Kasumi-1 (cell line): ENCODE results near the gene RAI14.
A peak's percentile ranks its signal among the peaks of the same experiment; 100 is the strongest.
"Not testable (repeated sequence)": the region's sequence is repeated elsewhere in the genome, so short reads cannot be mapped to it uniquely, and the experiment has no call there.

Experiments used
- DNase-seq, 2 experiments: peaks; one replicate each; lab custom pipeline; 2025; lab: John Stamatoyannopoulos, UW

RAI14 gene

DNA sequence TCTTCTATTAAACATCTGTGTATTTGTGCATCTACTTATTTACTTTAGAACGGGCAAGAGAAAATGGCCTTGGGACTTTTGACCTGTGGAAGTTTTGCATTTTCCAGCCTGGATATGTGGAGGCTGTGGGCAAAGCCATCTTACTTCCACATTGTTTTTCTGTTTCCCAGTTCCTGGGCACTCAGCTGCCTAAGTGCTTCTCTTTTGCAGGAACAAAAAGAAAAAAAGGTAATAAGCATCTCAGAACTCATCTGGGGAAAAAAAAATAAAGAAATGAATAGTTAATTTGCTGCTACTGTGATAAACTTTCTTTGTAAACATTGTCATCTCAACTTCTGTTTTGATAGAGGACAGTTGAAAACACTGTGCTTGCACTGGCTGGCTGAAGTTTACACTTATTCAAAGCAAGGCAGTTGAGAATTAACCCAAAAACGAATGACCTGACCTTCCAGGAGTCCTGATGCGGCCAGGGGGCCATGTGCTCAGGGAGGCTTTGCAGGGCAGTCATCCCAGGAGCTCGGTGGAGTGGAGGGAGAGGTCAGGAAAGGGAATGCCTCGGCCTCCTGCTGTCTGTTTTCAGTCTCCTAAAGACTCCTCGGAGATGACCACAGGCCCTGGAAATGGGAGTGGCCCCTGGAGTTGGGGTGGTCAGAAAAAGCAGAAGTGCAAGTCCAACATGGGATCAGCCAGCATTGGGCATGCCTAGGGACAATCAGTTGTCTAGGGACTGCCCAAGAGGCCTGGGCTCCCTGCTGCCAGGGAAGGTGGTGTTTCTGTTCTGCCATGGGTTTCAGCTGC lies 75.5 kb downstream of the RAI14 start:
- no peak for DNase-seq

DNA sequence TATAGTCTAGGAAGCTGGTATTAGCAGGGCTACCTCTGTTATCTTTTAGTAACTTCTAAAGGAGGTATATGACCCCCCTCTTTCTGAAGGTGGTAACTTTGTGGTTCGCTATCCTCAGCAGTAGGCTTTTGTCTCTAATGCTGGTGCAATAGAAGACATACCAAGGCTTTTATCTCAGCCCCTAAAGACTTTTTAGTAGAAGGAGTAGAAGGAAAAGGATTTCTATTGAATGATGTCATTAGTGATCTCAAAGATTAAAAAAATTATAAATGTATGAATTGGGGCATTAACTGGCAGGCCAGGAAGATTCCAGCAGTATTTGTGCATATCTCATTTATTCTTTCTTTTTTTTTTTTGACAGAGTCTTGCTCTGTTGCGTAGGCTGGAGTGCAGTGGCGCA lies 78.2 kb downstream of the RAI14 start:
- no peak for DNase-seq

GRCh38 chr5:34735491-34736426 lies 79.6 kb downstream of the RAI14 start:
- peak; percentile 37 to 60 for DNase-seq

DNA sequence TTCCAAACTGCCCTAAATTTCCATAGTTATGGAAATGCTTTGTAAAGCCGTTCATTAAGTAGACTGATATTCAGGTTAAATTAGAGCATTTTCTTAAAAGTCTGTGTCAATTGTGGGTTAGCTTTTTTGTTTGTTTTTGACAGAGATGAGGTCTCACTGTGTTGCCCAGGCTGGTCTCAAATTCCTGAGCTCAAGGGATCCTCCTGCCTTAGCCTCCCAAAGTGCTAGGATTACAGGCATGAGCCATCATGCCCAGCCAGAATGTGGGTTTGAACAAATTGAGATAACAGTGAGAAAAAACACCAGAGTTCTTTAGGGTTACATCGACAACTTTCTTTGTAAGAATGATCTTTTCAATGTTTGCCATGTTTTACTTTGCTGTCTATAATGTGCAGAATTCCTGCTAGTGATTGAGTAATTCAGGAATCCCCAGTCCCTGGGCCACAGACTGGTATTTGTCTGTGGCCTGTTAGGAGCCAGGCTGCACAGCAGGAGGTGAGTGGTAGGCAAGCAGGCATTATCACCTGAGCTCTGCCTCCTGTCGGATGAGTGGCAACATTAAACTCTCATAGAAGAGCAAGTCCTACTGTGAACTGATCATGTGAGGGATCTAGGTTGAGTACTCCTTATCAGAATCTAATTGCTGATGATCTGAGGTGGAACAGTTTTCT lies 80.5 kb downstream of the RAI14 start:
- no peak for DNase-seq

- no peak for DNase-seq
These were observed 81.6 kb downstream of the RAI14 start for GRCh38 chr5:34737731-34738130.

- no peak for DNase-seq
These were observed 82.3 kb downstream of the RAI14 start for GRCh38 chr5:34738381-34738780.

GRCh38 chr5:34740389-34740806 lies 84.3 kb downstream of the RAI14 start:
- DNase-seq, result no peak

GRCh38 chr5:34742061-34742460 lies 85.9 kb downstream of the RAI14 start:
- DNase-seq, result no peak

DNA sequence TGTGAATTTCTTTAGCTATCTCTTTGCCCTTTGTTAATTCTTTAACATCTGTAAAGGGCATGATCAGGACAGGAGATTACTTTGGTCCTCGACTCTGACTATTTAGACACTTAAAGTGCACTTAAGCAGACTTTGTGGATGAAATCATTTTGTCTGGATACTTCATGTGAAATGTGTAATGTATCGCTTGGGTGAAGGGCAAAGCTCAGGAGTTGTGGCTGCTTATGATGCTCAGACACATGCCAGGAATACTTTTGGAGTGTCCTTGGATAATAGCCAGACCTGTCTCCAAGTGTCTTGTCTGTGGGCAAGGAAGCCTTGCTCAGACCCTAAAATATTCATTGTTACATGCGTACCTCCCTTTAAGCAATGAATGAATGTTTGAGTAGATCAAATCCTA lies 87.8 kb downstream of the RAI14 start:
- DNase-seq, result no peak

- DNase-seq, result no peak
These were observed 92.3 kb downstream of the RAI14 start for GRCh38 chr5:34748431-34748830.

DNA sequence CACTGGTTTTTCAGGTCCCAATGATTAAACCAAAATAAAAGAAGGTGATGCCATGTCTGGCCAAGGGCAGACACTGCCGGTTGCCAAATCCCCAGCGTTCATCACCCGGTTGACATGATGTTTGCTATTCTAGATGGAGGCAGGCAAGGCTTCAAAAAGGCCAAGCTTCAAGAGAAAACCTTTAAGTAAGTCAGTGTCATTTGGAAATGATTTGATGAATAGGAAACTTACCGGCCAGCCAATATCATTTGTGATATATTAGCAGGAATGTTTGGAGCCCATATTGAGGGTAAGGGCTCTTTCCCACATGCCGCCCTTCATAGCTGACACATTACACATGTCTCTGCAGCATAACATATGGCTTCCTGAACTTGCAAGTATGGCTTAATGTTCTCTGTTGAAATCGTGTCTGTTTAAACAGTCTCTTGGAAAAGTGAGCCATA lies 93.3 kb downstream of the RAI14 start:
- DNase-seq, result no peak

- DNase-seq, result no peak
These were observed 94.1 kb downstream of the RAI14 start for GRCh38 chr5:34750206-34750605.

DNA sequence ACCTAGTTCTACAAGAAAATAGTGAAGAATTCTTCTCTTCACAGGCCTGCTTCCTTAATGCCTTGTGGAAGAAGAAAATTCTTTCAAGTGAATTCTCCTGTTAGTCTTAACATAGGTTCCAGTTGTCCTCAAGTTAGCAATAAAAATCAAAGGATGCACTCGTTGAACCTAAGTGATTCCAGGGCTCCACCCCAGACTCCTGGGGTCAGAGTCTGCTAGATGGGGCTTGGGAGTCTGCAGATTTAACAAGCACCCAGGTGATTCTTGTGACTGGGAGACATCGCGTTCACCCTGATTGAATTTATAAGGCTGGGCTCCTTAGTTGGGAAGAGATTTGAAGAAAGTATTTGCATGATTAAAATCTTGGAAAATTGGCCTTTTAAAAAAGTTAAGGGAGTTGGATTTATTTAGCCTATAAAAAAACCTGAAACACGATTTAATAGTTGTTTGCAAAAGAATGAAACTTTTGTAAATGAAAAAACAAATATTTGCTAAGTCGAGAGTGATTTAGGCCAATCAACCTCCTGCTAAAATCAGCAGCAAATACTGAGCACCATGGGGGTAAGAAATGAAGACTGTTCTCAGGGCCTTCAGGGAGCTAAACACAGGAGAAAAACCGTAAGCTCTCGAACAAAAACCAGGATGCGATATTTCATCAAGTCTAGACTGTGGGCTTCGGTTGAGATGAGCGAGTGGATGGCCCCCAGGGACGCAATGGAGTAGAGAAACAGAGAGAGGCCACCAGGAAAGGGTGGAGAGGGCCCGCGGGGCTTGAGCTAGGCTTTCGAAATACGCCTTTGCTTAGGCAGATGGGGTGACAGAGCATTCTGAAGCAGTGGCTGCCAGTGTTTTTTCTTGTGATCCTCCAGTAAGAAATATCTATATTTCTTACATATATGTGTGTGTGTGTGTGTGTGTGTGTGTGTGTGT lies 95.9 kb downstream of the RAI14 start:
- DNase-seq, result no peak

DNA sequence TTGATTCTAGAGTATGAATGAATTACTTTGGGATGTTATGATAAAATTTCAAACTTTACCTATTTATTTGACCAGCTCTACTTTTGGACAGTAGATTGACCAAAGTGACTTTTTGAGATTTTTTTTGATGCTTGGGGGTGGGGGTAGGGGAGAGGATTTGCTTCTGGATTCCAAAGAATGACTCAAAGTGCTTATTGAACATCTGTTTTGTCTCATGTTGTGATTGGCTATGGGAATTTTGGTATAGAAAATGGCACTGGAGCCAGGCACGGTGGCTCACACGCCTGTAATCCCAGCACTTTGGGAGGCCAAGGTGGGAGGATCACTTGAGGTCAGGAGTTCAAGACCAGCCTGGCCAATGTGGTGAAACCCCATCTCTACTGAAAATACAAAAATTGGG lies 97.1 kb downstream of the RAI14 start:
- not testable (repeated sequence) for DNase-seq

DNA sequence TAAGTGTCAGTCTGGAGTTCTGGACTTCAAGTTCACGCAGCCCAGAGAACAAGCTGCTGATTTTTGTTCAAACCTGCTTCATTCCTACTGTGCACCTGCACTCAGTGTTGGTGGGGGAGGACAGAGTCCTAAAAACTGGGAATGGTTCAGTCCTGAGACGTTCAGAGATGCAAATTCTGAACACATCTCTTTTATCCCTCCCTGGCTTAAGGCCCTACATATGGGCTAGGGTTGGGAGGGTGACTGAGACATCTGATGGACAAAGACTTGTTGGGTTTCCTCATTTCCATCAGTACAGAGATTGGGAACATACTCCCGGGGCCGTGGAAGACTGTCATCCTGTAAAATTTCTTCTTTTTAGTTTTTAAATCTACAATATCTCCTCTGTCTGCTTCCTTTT lies 99.8 kb downstream of the RAI14 start:
- DNase-seq, result no peak

DNA sequence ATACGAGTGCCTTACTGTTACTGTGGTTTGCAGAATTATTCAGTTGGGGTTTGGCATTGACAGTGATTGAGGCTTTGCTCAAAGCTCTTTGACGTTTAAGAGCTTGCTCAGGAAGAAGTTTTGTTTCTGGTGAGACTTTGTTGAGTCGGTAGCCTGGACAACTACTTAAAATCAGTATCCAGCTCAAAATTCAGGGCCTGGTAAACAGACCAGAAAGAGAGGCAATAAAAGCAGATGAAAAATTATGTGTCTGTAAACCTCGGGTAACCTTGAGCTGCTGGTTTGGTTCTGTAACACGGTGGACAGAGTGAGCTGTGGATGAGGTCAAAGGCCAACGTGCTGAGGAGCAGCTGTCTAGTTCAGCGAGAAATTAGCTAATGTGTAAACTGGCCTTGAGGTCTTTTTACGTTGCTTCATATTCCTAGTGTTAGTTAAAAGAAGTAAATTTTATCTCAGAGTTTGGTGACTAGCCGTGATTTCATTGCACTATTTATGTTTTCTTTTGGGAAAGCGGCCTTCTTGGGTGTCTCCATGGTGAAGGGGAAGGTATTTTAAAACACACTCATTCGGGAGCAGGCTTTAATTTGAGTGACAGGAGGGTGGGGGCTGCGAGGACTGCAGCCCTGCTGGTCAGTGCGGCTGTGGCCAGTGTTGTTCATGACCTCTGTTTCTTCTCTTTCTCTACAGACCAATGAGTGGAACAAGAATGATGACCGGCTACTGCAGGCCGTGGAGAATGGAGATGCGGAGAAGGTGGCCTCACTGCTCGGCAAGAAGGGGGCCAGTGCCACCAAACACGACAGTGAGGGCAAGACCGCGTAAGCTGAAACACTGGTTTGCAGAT lies 100.9 kb downstream of the RAI14 start:
- no peak for DNase-seq

DNA sequence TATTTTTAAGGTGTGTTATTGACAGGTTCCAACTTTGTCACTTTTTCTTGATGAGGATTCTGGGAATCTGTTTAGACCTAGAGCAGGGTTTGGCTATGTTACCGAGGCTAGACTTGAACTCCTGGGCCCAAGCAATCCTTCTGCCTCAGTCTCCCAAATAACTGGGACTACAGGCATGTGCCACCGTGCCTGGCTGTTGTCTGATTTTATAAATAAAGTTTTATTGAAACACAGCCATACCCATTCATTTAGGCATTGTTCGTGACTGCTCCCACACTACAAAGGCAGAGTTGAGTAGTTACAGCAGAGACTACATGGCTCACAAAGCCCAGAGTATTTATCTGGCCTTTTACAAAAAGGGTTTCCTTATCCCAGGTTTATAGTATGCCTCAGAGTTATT lies 102.4 kb downstream of the RAI14 start:
- DNase-seq, result no peak

DNA sequence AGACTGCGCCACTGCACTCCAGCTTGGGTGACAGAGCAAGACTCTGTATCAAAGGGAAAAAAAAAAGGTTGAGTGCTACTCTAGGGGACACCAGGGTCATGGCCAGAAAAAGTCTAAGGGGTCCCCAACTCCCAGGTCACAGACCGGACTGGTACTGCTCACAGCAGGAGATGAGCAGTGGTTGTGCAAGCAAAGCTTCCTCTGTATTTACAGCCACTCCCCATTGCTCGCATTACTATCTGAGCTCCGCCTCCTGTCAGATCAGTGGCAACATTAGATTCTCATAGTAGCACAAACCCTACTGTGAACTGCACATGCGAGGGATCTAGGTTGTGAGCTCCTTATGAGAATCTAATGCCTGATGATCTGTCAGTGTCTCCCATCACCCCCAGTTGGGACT lies 103.1 kb downstream of the RAI14 start:
- not testable (repeated sequence) for DNase-seq

GRCh38 chr5:34765662-34766061 lies 109.5 kb downstream of the RAI14 start:
- DNase-seq, result no peak

GRCh38 chr5:34767180-34767579 lies 111.1 kb downstream of the RAI14 start:
- DNase-seq, result no peak
